GM23338 (cell line): Measurements from ENCODE around the gene RGL1. TPM values are rescaled to one million over a fixed set of nuclear protein-coding genes. Genes with fewer than 3 reads are reported as not detected.

Source experiments
- ATAC-seq: fragments of 200-7000 bp; cut with Tn5 transposase; 3 replicates; pipeline ENCODE4 v1.9.1; 2020
- DNase-seq: peaks from one replicate; pipeline ENCODE4 v3.0.0-alpha.2; 2015; ENCODE audit warnings: low spot score
- H2AFZ ChIP-seq: fragments of 200-600 bp; sonication (generic); 2 replicates; pipeline ENCODE4 v1.8.0; 2016; ENCODE audit warnings: antibody characterized with exemption, mild to moderate bottlenecking, moderate library complexity
- H3F3A ChIP-seq: fragments of 200-600 bp; sonication (generic); replicated peaks from 2 replicates; pipeline ENCODE4 v1.8.0; 2017; ENCODE audit warnings: antibody characterized with exemption, mixed run types, low read depth
- H3K27ac ChIP-seq: fragments of 200-600 bp; sonication (generic); 2 replicates; pipeline ENCODE4 v1.6.1; 2016; ENCODE audit warnings: low read depth
- H3K27me3 ChIP-seq: fragments of 200-600 bp; sonication (generic); 2 replicates; pipeline ENCODE4 v1.8.0; 2016; ENCODE audit warnings: mild to moderate bottlenecking, mixed run types, moderate library complexity; ENCODE audit not compliant: insufficient read depth
- H3K36me3 ChIP-seq: fragments of 200-600 bp; sonication (generic); 2 replicates; pipeline ENCODE4 v1.8.0; 2016; ENCODE audit warnings: mild to moderate bottlenecking; ENCODE audit not compliant: insufficient read depth
- H3K4me1 ChIP-seq: fragments of 200-600 bp; sonication (generic); 2 replicates; pipeline ENCODE4 v1.8.0; 2016; ENCODE audit warnings: mild to moderate bottlenecking, moderate library complexity; ENCODE audit not compliant: insufficient read depth
- H3K4me2 ChIP-seq: fragments of 200-600 bp; sonication (generic); 2 replicates; pipeline ENCODE4 v1.7.1; 2017; ENCODE audit warnings: mixed run types
- H3K4me3 ChIP-seq: fragments of 200-600 bp; sonication (generic); 2 replicates; pipeline ENCODE4 v1.6.1; 2016; ENCODE audit warnings: mixed run types
- H3K79me2 ChIP-seq: fragments of 200-600 bp; sonication (generic); replicated peaks from 2 replicates; pipeline ENCODE4 v1.8.0; 2017; ENCODE audit warnings: mild to moderate bottlenecking; ENCODE audit not compliant: insufficient read depth
- H3K9me2 ChIP-seq: fragments of 200-600 bp; sonication (generic); 2 replicates; pipeline ENCODE4 v1.8.0; 2017; ENCODE audit not compliant: insufficient read depth
- H4K20me1 ChIP-seq: fragments of 200-600 bp; sonication (generic); replicated peaks from 2 replicates; pipeline ENCODE4 v1.8.0; 2017; ENCODE audit warnings: mild to moderate bottlenecking; ENCODE audit not compliant: insufficient read depth
- H3K27ac Mint-ChIP-seq: 2 replicates; pipeline ENCODE4 v1.8.0; 2020; ENCODE audit warnings: inconsistent platforms, mild to moderate bottlenecking, moderate library complexity, mixed read lengths
- H3K27me3 Mint-ChIP-seq: 3 replicates; pipeline ENCODE4 v1.8.0; 2022; ENCODE audit warnings: low read depth, mild to moderate bottlenecking, moderate library complexity, mixed read lengths, inconsistent platforms; ENCODE audit not compliant: insufficient read depth, poor library complexity
- H3K36me3 Mint-ChIP-seq: 3 replicates; pipeline ENCODE4 v1.8.0; 2021; ENCODE audit warnings: low read depth, mild to moderate bottlenecking, inconsistent platforms, moderate library complexity, mixed read lengths
- H3K4me1 Mint-ChIP-seq: 3 replicates; pipeline ENCODE4 v1.8.0; 2020; ENCODE audit warnings: mild to moderate bottlenecking, inconsistent platforms, mixed read lengths
- H3K4me3 Mint-ChIP-seq: 3 replicates; pipeline ENCODE4 v1.8.0; 2021; ENCODE audit warnings: moderate library complexity, mild to moderate bottlenecking, inconsistent platforms, mixed read lengths
- H3K9me3 Mint-ChIP-seq: 3 replicates; pipeline ENCODE4 v1.8.0; 2020; ENCODE audit warnings: moderate library complexity, mild to moderate bottlenecking, inconsistent platforms, mixed read lengths
- CTCF ChIP-seq, 2 experiments: fragments of 200-600 bp in 1 of 2; sonication (generic) in 1 of 2; conservative IDR thresholded peaks; 2 replicates each; pipeline versions ENCODE4 v1.5.1 to v1.6.1; 2016 to 2017; ENCODE audit warnings: antibody characterized with exemption in 2 of 2, low read depth in 2 of 2, mild to moderate bottlenecking in 2 of 2, moderate library complexity in 1 of 2
- ETS1 ChIP-seq: IDR thresholded peaks from 2 replicates; pipeline ENCODE4 v1.6.1; 2016; ENCODE audit warnings: antibody characterized with exemption
- EZH2phosphoT487 ChIP-seq: fragments of 200-600 bp; sonication (generic); IDR thresholded peaks from one replicate; pipeline ENCODE4 v1.8.1; 2018; ENCODE audit warnings: antibody characterized with exemption; ENCODE audit not compliant: unreplicated experiment
- JUNB ChIP-seq: IDR thresholded peaks from one replicate; pipeline ENCODE4 v1.6.1; 2016; ENCODE audit warnings: antibody characterized with exemption; ENCODE audit not compliant: unreplicated experiment
- NANOG ChIP-seq: IDR thresholded peaks from 2 replicates; pipeline ENCODE4 v1.6.1; 2016; ENCODE audit warnings: antibody characterized with exemption, borderline replicate concordance
- POLR2AphosphoS5 ChIP-seq: IDR thresholded peaks from 2 replicates; pipeline ENCODE4 v1.6.1; 2016; ENCODE audit warnings: antibody characterized with exemption, low read depth
- REST ChIP-seq: IDR thresholded peaks from one replicate; pipeline ENCODE4 v1.6.1; 2018; ENCODE audit warnings: antibody characterized with exemption; ENCODE audit not compliant: unreplicated experiment
- STAT1 ChIP-seq: IDR thresholded peaks from one replicate; pipeline ENCODE4 v1.6.1; 2016; ENCODE audit warnings: antibody characterized with exemption; ENCODE audit not compliant: unreplicated experiment
- polyA plus RNA-seq: library from polyadenylated mRNA; unstranded; fragments of >200 nt; fragmentation: Nextera tagmentation; extraction: Ambion mirVana; gene quantifications from 2 replicates; pipeline ENCODE4 v1.2.1, GENCODE V29; 2016
- total RNA-seq: library from RNA; depleted of rRNA; stranded (reverse); fragments of >200 nt; shearing (Covaris generic); gene quantifications from 2 replicates; pipeline ENCODE4 v1.2.3, GENCODE V29; 2014; rRNA removed

The RGL1 gene
- total and polyA plus RNA-seq, 2 experiments from 2014 or later = 0.91 to 2.6 TPM

- no peak for TF ChIP-seq ETS1
- TF ChIP-seq CTCF (conservative IDR thresholded peaks at IDR 0.05; ENCODE audit: low read depth in 2 of 2) = no peak
- TF ChIP-seq STAT1 = no peak
- TF ChIP-seq NANOG = no peak
- no peak for TF ChIP-seq POLR2AphosphoS5
- TF ChIP-seq REST = no peak
- TF ChIP-seq EZH2phosphoT487 = no peak
- no peak for TF ChIP-seq JUNB
These were observed 170.7 kb downstream of the RGL1 start (continued) for GRCh38 chr1:183975651-183976050.

GRCh38 chr1:183977717-183978116 lies 172.8 kb downstream of the RGL1 start:
- peaks cover 10% of the 10 kb centered on the region; the same call in 2 of the 3 replicates for H3K4me1 Mint-ChIP-seq
- no peak overlapping the region for H3K4me3 Mint-ChIP-seq
- Histone ChIP-seq H3F3A (no peaks in the 10 kb centered on the region), H3K4me3 (no peak overlapping the region), H2AFZ (no peak overlapping the region), H3K36me3 (no peaks in the 10 kb centered on the region), H4K20me1 (no peaks in the 10 kb centered on the region), H3K27me3 (no peaks in the 10 kb centered on the region), H3K4me2 (no peak overlapping the region), H3K4me1 (peaks cover 5% of the 10 kb centered on the region), H3K79me2 (no peaks in the 10 kb centered on the region), H3K9me2 (no peaks in the 10 kb centered on the region), H3K27ac (no peak overlapping the region)
- ATAC-seq (no peak), DNase-seq (no peak)
- TF ChIP-seq EZH2phosphoT487 = no peak
- no peak overlapping the region for H3K27ac Mint-ChIP-seq
- no peaks in the 10 kb centered on the region; the same call in 2 of the 3 replicates for H3K9me3 Mint-ChIP-seq
- no peaks in the 10 kb centered on the region for H3K27me3 Mint-ChIP-seq
- H3K36me3 Mint-ChIP-seq = no peaks in the 10 kb centered on the region

Other genes starting within 250 kb of the RGL1 start
- gene NCF2, start 214.7 kb upstream of the RGL1 start, total RNA-seq = not detected in 2 replicates
- gene NCF2, start 214.7 kb upstream of the RGL1 start, polyA plus RNA-seq = 0.45 TPM in 1 of 2 replicates, not detected in the other
- gene ARPC5, start 169.3 kb upstream of the RGL1 start, total RNA-seq = 75.4 and 90.8 TPM in 2 replicates
- 95.9 and 98.9 TPM in 2 replicates for gene ARPC5, start 169.3 kb upstream of the RGL1 start, polyA plus RNA-seq
- not detected in 2 replicates for gene APOBEC4, start 151.8 kb upstream of the RGL1 start, total RNA-seq
- gene APOBEC4, start 151.8 kb upstream of the RGL1 start, polyA plus RNA-seq = 0.10 TPM in 1 of 2 replicates, not detected in the other
- gene COLGALT2, start 232.6 kb downstream of the RGL1 start, total RNA-seq = 4.3 and 7.1 TPM in 2 replicates
- gene COLGALT2, start 232.6 kb downstream of the RGL1 start, polyA plus RNA-seq = 1.5 and 1.6 TPM in 2 replicates
- gene TSEN15, start 246.6 kb downstream of the RGL1 start, total RNA-seq = 55.8 and 61.0 TPM in 2 replicates
- 51.6 and 55.8 TPM in 2 replicates for gene TSEN15, start 246.6 kb downstream of the RGL1 start, polyA plus RNA-seq